Measurements from ENCODE around the gene CACNG3.

Gene CACNG3
- total RNA-seq, result 0 reads per million in 3 donors

- Histone ChIP-seq H3K27me3 (replicated peaks; ENCODE audit: control insufficient read depth, insufficient read depth, low read length, poor library complexity, severe bottlenecking) (peaks cover 16% of the 10 kb centered on the region), H3K4me3 (ENCODE audit: insufficient read depth, low read depth, low read length, poor library complexity, severe bottlenecking) (no peak within 1 kb of the TSS), H3K9me3 (ENCODE audit: control insufficient read depth, low read length) (no peaks in the 10 kb centered on the region), H3K36me3 (ENCODE audit: control insufficient read depth, insufficient read depth, low read length) (no peaks in the 10 kb centered on the region), H3K4me1 (ENCODE audit: control insufficient read depth, insufficient read depth, low read length, poor library complexity, severe bottlenecking) (no peaks in the 10 kb centered on the region), H3K27ac (ENCODE audit: insufficient read depth, low read length, poor library complexity, severe bottlenecking) (no peak within 1 kb of the TSS)
- DNase-seq, result peak; percentile 3 to 16 (median 6)
Observed at GRCh38 chr16:24255456-24256371, at the start of gene CACNG3. CACNG3 (plus strand) TSS chr16:24256335; CDS start chr16:24256755, 420 bp downstream.

GRCh38 chr16:24206926-24207325, 49.2 kb upstream of the CACNG3 start:
- Histone ChIP-seq H3K36me3 (ENCODE audit: control insufficient read depth, insufficient read depth, low read length) (peaks cover 24% of the 10 kb centered on the region), H3K4me3 (ENCODE audit: insufficient read depth, low read depth, low read length, poor library complexity, severe bottlenecking) (no peak overlapping the region), H3K27ac (ENCODE audit: insufficient read depth, low read length, poor library complexity, severe bottlenecking) (no peak overlapping the region), H3K4me1 (ENCODE audit: control insufficient read depth, insufficient read depth, low read length, poor library complexity, severe bottlenecking) (no peaks in the 10 kb centered on the region), H3K27me3 (replicated peaks; ENCODE audit: control insufficient read depth, insufficient read depth, low read length, poor library complexity, severe bottlenecking) (no peaks in the 10 kb centered on the region), H3K9me3 (ENCODE audit: control insufficient read depth, low read length) (no peaks in the 10 kb centered on the region)
- no peak for DNase-seq

GRCh38 chr16:24208710-24209109, 47.4 kb upstream of the CACNG3 start:
- H3K4me1 ChIP-seq (ENCODE audit: control insufficient read depth, insufficient read depth, low read length, poor library complexity, severe bottlenecking), result no peaks in the 10 kb centered on the region
- no peak overlapping the region for H3K27ac ChIP-seq (ENCODE audit: insufficient read depth, low read length, poor library complexity, severe bottlenecking)
- DNase-seq, result no peak
- no peaks in the 10 kb centered on the region for H3K27me3 ChIP-seq (replicated peaks; ENCODE audit: control insufficient read depth, insufficient read depth, low read length, poor library complexity, severe bottlenecking)
- H3K9me3 ChIP-seq (ENCODE audit: control insufficient read depth, low read length), result no peaks in the 10 kb centered on the region
- peaks cover 21% of the 10 kb centered on the region for H3K36me3 ChIP-seq (ENCODE audit: control insufficient read depth, insufficient read depth, low read length)
- no peak overlapping the region for H3K4me3 ChIP-seq (ENCODE audit: insufficient read depth, low read depth, low read length, poor library complexity, severe bottlenecking)

- Histone ChIP-seq H3K36me3 (ENCODE audit: control insufficient read depth, insufficient read depth, low read length) (peaks cover 24% of the 10 kb centered on the region), H3K9me3 (ENCODE audit: control insufficient read depth, low read length) (no peaks in the 10 kb centered on the region), H3K4me1 (ENCODE audit: control insufficient read depth, insufficient read depth, low read length, poor library complexity, severe bottlenecking) (no peaks in the 10 kb centered on the region), H3K27ac (ENCODE audit: insufficient read depth, low read length, poor library complexity, severe bottlenecking) (no peak overlapping the region), H3K4me3 (ENCODE audit: insufficient read depth, low read depth, low read length, poor library complexity, severe bottlenecking) (no peak overlapping the region), H3K27me3 (replicated peaks; ENCODE audit: control insufficient read depth, insufficient read depth, low read length, poor library complexity, severe bottlenecking) (no peaks in the 10 kb centered on the region)
- DNase-seq, result no peak
Observed at GRCh38 chr16:24214992-24215391, 41.1 kb upstream of the CACNG3 start.

- H3K4me1 ChIP-seq (ENCODE audit: control insufficient read depth, insufficient read depth, low read length, poor library complexity, severe bottlenecking), result no peaks in the 10 kb centered on the region
- H3K9me3 ChIP-seq (ENCODE audit: control insufficient read depth, low read length), result no peaks in the 10 kb centered on the region
- H3K27ac ChIP-seq (ENCODE audit: insufficient read depth, low read length, poor library complexity, severe bottlenecking), result no peak overlapping the region
- H3K27me3 ChIP-seq (replicated peaks; ENCODE audit: control insufficient read depth, insufficient read depth, low read length, poor library complexity, severe bottlenecking), result no peaks in the 10 kb centered on the region
- H3K36me3 ChIP-seq (ENCODE audit: control insufficient read depth, insufficient read depth, low read length), result peaks cover 24% of the 10 kb centered on the region
- no peak overlapping the region for H3K4me3 ChIP-seq (ENCODE audit: insufficient read depth, low read depth, low read length, poor library complexity, severe bottlenecking)
- DNase-seq, result no peak
Observed at GRCh38 chr16:24216961-24217360, 39.2 kb upstream of the CACNG3 start.

- no peak for DNase-seq
- Histone ChIP-seq H3K27ac (ENCODE audit: insufficient read depth, low read length, poor library complexity, severe bottlenecking) (no peak overlapping the region), H3K9me3 (ENCODE audit: control insufficient read depth, low read length) (no peaks in the 10 kb centered on the region), H3K4me1 (ENCODE audit: control insufficient read depth, insufficient read depth, low read length, poor library complexity, severe bottlenecking) (no peaks in the 10 kb centered on the region), H3K27me3 (replicated peaks; ENCODE audit: control insufficient read depth, insufficient read depth, low read length, poor library complexity, severe bottlenecking) (no peaks in the 10 kb centered on the region), H3K4me3 (ENCODE audit: insufficient read depth, low read depth, low read length, poor library complexity, severe bottlenecking) (no peak overlapping the region), H3K36me3 (ENCODE audit: control insufficient read depth, insufficient read depth, low read length) (peaks cover 24% of the 10 kb centered on the region)
Observed at GRCh38 chr16:24217461-24217860, 38.7 kb upstream of the CACNG3 start.

- H3K9me3 ChIP-seq (ENCODE audit: control insufficient read depth, low read length), result no peaks in the 10 kb centered on the region
- no peaks in the 10 kb centered on the region for H3K27me3 ChIP-seq (replicated peaks; ENCODE audit: control insufficient read depth, insufficient read depth, low read length, poor library complexity, severe bottlenecking)
- H3K36me3 ChIP-seq (ENCODE audit: control insufficient read depth, insufficient read depth, low read length), result peaks cover 24% of the 10 kb centered on the region
- no peak overlapping the region for H3K27ac ChIP-seq (ENCODE audit: insufficient read depth, low read length, poor library complexity, severe bottlenecking)
- no peak overlapping the region for H3K4me3 ChIP-seq (ENCODE audit: insufficient read depth, low read depth, low read length, poor library complexity, severe bottlenecking)
- DNase-seq, result no peak
- H3K4me1 ChIP-seq (ENCODE audit: control insufficient read depth, insufficient read depth, low read length, poor library complexity, severe bottlenecking), result no peaks in the 10 kb centered on the region
Observed at GRCh38 chr16:24218299-24218698, 37.8 kb upstream of the CACNG3 start.

GRCh38 chr16:24221219-24221618, 34.9 kb upstream of the CACNG3 start:
- no peak for DNase-seq
- Histone ChIP-seq H3K4me3 (ENCODE audit: insufficient read depth, low read depth, low read length, poor library complexity, severe bottlenecking) (no peak overlapping the region), H3K4me1 (ENCODE audit: control insufficient read depth, insufficient read depth, low read length, poor library complexity, severe bottlenecking) (no peaks in the 10 kb centered on the region), H3K27me3 (replicated peaks; ENCODE audit: control insufficient read depth, insufficient read depth, low read length, poor library complexity, severe bottlenecking) (no peaks in the 10 kb centered on the region), H3K9me3 (ENCODE audit: control insufficient read depth, low read length) (no peaks in the 10 kb centered on the region), H3K36me3 (ENCODE audit: control insufficient read depth, insufficient read depth, low read length) (peaks cover 5% of the 10 kb centered on the region), H3K27ac (ENCODE audit: insufficient read depth, low read length, poor library complexity, severe bottlenecking) (no peak overlapping the region)

- H3K4me3 ChIP-seq (ENCODE audit: insufficient read depth, low read depth, low read length, poor library complexity, severe bottlenecking), result no peak overlapping the region
- no peaks in the 10 kb centered on the region for H3K9me3 ChIP-seq (ENCODE audit: control insufficient read depth, low read length)
- H3K36me3 ChIP-seq (ENCODE audit: control insufficient read depth, insufficient read depth, low read length), result no peaks in the 10 kb centered on the region
- no peak overlapping the region for H3K27ac ChIP-seq (ENCODE audit: insufficient read depth, low read length, poor library complexity, severe bottlenecking)
- DNase-seq, result no peak
- H3K4me1 ChIP-seq (ENCODE audit: control insufficient read depth, insufficient read depth, low read length, poor library complexity, severe bottlenecking), result no peaks in the 10 kb centered on the region
- H3K27me3 ChIP-seq (replicated peaks; ENCODE audit: control insufficient read depth, insufficient read depth, low read length, poor library complexity, severe bottlenecking), result no peaks in the 10 kb centered on the region
Observed at GRCh38 chr16:24228514-24228913, 27.6 kb upstream of the CACNG3 start.

GRCh38 chr16:24232936-24233335, 23.2 kb upstream of the CACNG3 start:
- Histone ChIP-seq H3K9me3 (ENCODE audit: control insufficient read depth, low read length) (peaks cover 4% of the 10 kb centered on the region), H3K27ac (ENCODE audit: insufficient read depth, low read length, poor library complexity, severe bottlenecking) (no peak overlapping the region), H3K27me3 (replicated peaks; ENCODE audit: control insufficient read depth, insufficient read depth, low read length, poor library complexity, severe bottlenecking) (peaks cover 5% of the 10 kb centered on the region), H3K4me3 (ENCODE audit: insufficient read depth, low read depth, low read length, poor library complexity, severe bottlenecking) (no peak overlapping the region), H3K36me3 (ENCODE audit: control insufficient read depth, insufficient read depth, low read length) (no peaks in the 10 kb centered on the region), H3K4me1 (ENCODE audit: control insufficient read depth, insufficient read depth, low read length, poor library complexity, severe bottlenecking) (no peaks in the 10 kb centered on the region)
- no peak for DNase-seq
